Smooth muscle cell of the brain vasculature (primary cell): ENCODE measurements around the gene SERINC2.
A peak's percentile ranks its signal among the peaks of the same experiment; 100 is the strongest.

ENCODE experiments used
- DNase-seq: peaks from one replicate; pipeline ENCODE4 v3.0.0-alpha.2; 2012; ENCODE audit warnings: low read depth, low spot score

SERINC2 gene

GRCh38 chr1:31412732-31413404 is at the start of gene SERINC2:
SERINC2 (plus strand) TSS chr1:31413213; CDS start chr1:31413266, 53 bp downstream.
- DNase-seq: no peak

GRCh38 chr1:31364561-31365250 is 48.3 kb upstream of the SERINC2 start:
- DNase-seq: no peak

GRCh38 chr1:31366796-31367195 is 46.2 kb upstream of the SERINC2 start:
- no peak for DNase-seq

- no peak for DNase-seq
These were observed 44.4 kb upstream of the SERINC2 start for GRCh38 chr1:31368611-31369107.

GRCh38 chr1:31370021-31370420 is 43.0 kb upstream of the SERINC2 start:
- DNase-seq: no peak

GRCh38 chr1:31370565-31370964 is 42.4 kb upstream of the SERINC2 start:
- DNase-seq: no peak

GRCh38 chr1:31371121-31371959 is 41.7 kb upstream of the SERINC2 start:
- DNase-seq: no peak

- no peak for DNase-seq
These were observed 41.0 kb upstream of the SERINC2 start for GRCh38 chr1:31372051-31372450.

GRCh38 chr1:31372751-31373055 is 40.3 kb upstream of the SERINC2 start:
- DNase-seq: no peak

- peak; percentile 24 for DNase-seq
These were observed 39.7 kb upstream of the SERINC2 start, which contains the start of gene FABP3 for GRCh38 chr1:31373056-31373896. FABP3 (minus strand) TSS chr1:31373076; CDS start chr1:31373014, 62 bp downstream.

GRCh38 chr1:31373897-31374486 is 39.0 kb upstream of the SERINC2 start:
- no peak for DNase-seq

- no peak for DNase-seq
These were observed 38.4 kb upstream of the SERINC2 start for GRCh38 chr1:31374511-31375196.

GRCh38 chr1:31376375-31377134 is 36.5 kb upstream of the SERINC2 start:
- DNase-seq: peak; percentile 96

GRCh38 chr1:31377364-31377863 is 35.6 kb upstream of the SERINC2 start:
- DNase-seq: no peak

GRCh38 chr1:31378001-31378400 is 35.0 kb upstream of the SERINC2 start:
- no peak for DNase-seq

- DNase-seq: no peak
These were observed 32.8 kb upstream of the SERINC2 start for GRCh38 chr1:31380181-31380580.

GRCh38 chr1:31381394-31382294 is 31.4 kb upstream of the SERINC2 start:
- DNase-seq: no peak

- no peak for DNase-seq
These were observed 30.5 kb upstream of the SERINC2 start for GRCh38 chr1:31382379-31382989.
